Embryonic facial prominence (tissue), 1 donor: ENCODE data around the gene UBTD1.
"Not testable (repeated sequence)": the region's sequence is repeated elsewhere in the genome, so short reads cannot be mapped to it uniquely, and the experiment has no call there.

Experiments used
- DNase-seq: peaks from one replicate; pipeline ENCODE4 v3.0.0-alpha.2; 2016; ENCODE audit errors: extremely low spot score

UBTD1 gene

DNA sequence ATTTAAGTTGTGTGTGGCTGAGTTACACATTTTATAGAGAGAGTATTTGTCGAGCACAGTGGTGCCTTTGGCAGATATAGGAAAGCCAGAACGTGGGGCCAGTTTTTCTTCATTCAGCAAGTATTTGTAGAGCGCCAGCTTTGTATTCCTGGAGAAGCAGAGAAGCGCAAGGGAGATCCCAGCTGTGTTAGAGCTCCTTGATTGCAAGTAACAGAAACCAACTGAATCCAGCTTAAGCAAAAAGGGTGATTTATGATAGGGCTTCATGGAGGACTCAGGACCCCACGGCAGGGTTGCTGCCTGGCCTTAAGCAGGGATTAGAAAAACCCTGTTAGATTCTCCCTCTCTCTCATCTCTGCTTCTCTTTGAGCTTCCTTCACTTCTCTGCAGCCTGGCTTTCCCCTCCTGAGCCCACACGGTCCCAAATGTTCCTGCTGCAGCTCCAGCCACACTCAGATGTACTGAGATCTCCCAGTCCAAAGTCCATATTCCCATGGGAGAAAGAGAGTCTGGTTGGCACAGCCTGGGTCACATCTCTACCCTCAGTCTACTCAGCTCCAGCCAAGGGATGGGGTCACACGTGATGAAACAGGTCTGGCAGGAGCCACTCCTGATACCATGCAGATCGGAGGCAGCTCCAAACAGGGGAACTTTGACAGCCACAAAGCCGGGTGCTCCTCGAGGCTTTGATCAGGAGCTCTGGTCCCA is 16.7 kb downstream of the UBTD1 start:
- DNase-seq = no peak

DNA sequence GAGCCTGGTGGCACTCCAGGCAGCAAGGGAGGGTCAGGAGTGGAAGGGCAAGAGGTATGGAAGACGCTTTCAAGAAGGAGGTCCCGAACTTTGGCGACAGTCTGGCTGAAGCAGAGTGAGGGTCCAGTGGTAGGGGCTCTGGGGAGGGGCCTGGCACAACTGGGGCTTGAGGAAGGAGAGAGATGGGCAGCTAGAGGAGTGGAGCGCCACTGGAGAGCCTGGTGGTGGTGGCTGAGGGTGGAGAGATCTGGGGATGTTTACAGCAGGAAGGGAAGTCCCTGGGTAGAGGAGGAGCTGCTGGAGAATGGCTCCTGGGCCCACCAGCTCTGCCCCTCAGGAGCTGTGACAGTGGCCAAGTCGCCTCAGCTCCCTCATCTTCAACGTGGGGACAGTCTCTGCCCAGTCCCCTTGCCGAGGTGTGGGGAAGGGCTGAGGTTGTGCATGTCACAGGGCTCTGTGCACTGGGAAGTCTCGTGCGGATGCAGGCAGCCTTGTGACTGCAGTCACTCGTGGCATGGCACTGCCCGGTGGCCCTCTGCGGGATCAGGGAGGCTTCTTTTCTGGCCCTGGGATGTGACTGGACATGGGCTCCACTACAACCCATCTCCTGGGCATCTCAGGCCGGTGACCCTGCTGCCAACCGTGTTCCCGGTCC is 18.5 kb downstream of the UBTD1 start:
- DNase-seq = no peak

DNA sequence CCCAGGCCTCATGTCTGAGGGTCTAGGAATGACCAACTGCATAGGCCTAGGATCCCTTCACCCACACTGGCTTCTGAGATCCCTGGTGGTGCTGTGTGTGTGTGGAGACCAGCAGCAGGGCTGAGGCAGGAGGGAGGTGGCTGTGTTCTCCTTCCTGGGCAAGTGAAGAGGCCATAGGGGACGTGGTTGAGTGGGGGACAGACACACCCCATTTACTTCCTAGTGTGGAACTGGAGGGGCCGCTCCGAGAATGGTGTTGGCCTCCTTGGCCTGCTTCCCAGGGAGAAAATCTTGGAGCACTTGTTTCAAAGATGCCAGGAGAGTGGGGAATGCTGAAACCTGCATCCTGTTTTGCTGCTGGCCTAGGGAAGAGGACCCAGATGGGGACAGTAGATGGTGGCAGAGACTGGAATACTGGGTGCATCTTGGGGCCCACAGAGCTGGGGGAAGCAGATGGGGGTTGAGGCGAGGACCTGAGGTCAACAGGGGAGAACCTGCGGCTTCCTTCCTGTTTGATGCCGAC is 19.1 kb downstream of the UBTD1 start:
- DNase-seq = no peak

DNA sequence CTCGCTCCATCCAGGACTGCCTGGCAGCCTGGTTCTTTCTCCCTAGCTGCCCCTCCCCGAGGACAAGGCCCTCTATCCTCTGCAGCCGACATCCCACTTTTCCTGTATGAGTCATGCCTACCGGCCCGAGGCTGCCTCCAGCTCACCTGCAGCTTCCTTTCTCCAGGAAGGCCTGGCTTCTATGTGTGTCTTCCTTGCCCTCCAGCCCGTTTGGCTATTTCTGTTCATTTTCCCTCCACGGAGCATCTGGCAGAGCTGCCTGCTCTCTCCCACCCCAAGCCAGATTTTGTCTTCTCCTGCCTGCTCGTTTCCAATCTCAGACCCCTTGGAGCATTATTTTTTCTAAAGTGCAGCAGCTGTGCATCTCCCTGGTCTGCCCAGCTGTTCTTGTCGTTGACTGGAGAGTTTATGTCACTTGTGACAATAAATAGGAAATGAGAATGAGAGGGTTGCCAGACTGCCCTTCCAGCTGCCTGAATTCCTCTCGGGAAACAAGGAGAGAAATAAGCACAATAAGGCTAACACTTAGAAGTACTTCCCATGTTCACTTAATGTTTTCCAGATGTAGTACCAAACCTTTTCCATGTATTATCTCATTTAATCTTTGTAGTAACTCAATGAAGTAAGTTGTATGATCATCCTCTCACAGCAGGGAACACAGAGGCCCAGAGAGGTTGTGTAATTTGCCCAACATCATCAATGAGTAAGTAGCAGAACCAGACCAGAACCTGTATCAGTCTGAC is 19.7 kb downstream of the UBTD1 start:
- no peak for DNase-seq

DNA sequence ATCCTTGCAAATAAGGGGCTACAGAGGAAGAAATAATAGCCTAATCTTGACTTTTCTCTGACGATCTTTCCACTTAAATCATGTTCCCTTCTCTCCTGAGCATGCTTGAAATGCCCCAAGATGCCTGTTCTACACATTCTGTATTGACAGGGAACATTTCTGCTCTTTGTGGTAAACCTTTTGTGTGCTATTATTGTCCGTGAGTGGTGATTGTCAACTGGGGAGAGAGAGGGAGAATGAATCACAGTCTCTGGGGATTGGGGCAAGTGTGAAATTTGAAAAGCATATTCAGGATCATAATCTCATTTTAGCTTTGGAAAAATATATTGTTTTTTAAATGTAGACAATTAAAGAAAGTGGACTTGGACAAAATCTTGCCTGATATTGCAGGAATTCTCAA is 20.6 kb downstream of the UBTD1 start:
- no peak for DNase-seq

DNA sequence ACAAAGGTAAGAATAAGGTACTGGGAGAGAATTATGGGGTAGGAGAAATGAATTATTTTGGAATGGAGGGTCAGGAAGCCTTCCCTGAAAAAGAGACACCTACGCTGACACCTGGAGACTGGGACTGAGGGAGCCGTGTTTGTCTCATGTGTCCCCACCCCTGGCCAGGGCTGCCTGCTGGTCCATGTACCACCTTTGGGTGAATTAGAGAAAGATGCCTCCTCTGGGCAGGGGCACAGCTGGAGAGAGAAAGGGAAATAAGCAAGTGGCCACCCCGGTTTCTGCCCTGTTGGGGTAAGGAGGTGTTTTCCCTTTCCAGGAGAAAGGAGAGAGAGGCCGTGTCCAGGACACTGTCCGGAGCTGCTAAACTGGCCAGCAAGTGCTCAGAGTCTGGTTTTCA is 21.8 kb downstream of the UBTD1 start:
- no peak for DNase-seq

DNA sequence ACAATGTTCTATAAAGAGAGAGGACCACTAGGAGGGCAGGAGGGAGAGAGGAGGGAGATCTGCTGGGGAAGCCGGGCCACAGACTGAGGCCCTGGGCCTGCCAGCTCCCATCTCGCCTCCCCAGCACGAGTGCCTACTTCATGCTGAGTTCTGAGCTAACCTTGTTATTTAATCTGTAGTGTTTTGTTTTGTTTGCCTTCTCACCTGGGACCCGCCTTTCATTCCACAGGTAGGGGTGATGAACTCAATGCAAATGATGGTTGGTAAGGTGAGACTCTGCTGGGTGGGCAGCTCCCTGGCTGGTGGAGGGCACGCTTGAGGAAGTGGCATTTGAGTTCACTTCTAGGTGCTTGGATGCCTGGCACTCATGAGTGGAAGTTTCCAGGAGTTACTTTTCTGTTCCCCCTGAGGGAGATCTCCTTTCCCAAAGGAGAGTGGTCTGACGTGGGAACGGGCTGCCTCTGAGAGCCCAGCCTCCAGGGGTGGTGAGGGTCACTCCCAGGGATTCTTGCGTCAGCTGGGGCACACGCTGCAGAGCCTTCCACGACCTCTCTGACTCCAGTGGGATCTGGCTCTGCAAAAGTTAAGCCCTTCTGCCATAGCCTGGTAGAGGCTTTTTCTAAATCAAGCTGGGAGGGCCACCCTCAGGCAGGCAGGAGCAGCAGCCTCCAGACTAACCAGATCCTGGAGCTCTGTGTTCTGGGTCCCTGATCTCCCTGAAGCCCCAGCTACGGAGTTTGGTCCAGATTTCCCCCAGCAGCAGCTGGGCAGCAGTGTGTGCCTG is 22.4 kb downstream of the UBTD1 start:
- no peak for DNase-seq

DNA sequence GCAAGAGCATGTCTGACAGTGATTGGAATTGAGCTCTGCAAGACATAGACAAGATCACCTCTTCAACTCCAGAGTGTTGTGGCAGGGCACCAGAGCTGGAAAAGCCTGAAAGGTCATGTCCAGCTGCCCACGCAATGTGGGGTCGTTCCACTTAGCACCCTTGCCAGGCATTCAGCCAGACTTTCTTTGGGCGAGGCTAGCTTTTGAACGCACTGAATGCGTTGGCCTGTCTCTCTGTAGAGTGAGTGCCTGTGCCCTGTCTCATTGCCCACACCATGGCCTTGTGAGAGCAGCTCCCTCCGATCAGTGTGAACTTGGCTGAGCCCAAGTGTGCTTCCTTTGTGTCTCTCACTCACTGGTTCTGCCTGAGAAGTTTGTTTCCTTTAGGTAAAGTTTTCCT is 23.3 kb downstream of the UBTD1 start:
- DNase-seq = no peak

DNA sequence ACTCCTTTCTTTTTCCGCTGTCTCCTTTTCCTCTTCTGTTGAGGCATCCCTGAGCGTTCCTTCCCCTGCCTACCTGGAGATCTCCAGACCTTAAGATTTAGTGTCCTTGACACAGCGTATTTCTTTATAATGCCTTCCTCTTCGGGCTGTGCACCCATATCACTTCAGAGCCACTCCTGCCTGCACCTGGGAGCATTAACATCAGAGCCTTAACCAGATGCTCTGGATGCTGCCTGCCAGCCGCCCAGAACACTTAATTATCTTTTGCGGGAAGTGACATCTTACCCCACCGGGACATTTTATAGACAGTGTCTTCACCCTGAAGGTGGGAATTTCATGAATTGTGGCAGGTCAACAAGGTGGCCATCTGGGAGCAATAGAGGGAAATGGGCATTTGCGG is 24.2 kb downstream of the UBTD1 start:
- DNase-seq = no peak

DNA sequence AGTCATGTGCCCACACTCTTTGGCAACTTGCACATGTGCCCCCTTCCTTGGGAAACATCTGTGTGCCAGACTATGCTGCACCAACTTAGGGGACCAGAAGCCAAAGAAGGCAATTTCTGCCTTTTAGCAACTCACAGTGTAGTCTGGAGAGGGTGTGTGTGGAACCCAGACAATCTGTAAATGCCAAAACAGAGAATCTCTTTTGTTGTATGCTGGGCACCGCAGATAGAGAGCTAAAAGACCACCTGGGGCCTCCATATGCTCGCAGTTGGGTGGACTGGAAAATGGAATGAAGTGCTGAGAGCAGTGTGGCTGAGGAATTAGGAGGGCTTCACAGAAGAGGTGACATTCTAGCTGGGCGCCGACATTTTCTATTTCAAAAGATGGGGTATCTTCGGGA is 26.4 kb downstream of the UBTD1 start:
- no peak for DNase-seq

DNA sequence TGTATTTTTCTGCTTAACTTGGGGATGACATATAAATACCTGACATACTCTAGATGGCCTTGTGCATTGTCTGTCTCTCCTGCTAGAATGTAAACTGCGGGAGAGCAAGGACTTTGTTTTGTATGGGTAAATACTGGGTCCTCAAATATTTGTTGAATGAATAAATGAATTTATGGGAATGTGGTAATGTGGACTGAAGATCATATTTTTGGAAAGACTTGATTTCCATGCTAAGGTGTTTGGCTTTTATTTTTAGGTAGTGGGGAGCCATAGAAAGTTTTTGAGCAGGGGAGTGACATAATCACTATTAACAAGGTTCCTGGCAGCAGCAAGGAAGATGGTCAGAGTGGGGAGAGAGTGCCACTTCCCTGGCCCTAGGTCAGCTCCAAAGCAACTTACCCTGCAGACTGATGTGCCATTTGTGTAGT is 27.0 kb downstream of the UBTD1 start:
- DNase-seq = no peak

DNA sequence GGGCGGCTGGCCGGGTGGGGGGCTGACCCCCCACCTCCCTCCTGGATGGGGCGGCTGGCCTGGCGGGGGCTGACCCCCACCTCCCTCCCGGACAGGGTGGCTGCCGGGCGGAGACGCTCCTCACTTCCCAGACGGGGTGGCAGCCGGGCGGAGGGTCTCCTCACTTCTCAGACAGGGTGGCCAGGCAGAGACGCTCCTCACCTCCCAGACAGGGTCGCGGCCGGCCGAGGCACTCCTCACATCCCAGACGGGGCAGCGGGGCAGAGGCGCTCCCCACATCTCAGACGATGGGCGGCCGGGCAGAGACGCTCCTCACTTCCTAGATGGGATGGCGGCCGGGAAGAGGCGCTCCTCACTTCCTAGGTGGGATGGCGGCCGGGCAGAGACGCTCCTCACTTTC is 30.2 kb downstream of the UBTD1 start:
- DNase-seq = not testable (repeated sequence)

DNA sequence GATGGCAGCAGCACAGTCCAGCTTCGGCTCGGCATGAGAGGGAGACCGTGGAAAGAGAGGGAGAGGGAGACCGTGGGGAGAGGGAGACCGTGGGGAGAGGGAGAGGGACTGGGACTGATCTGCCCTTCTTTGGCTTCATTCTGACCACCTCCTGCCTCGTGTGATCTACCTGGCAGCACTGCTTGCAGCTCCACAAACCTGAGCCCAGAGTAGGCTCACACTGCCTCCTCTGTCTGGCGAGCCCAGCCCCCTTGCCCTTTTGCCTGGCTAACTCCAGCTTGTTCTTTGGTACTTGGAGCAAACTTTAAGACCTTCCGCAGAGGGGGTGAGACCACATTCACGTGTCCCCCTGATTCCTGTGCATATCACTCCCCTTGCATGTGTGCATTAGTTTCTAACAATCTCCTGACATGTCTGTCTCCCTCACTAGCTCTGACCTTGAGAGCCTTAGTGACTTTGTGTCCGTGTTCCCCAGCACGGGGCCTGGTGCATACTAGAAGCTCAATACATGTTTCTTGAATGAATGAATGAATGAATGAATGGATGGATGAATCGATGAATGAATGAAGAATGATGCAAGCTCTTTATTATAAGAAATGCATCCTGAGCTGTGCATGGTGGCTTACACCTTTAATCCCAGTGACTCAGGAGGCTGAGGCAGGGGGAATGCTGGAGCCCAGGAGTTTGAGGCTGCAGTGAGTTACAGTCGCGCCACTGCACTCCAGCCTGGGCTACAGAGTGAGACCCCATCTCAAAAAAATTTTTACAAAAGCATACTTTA is 31.2 kb downstream of the UBTD1 start:
- DNase-seq = no peak

DNA sequence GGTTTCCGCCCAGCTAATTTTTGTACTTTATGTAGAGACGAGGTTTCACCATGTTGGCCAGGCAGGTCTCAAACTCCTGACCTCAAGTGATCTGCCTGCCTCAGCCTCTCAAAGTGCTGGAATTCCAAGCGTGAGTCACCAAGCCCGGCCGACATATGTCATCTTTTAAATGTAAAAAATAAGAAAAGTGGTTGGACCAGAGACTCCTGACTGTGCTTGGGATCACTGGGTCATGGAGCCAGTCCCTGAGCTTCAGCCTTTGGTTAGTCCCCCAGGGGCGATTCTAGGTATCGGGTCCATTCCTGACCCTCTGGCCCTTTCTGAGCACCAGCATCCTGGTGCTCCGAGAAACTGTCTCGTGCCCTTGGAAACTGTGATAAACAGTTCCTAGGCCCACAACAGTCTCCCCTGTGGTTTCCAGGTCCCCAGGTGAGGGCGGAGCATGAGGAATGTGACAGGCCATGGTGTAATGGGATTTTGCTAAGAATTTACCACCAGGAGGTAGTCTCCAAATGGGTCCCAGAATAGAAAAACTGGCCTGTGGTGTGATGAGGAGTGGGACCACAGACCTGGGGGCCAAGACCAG is 32.8 kb downstream of the UBTD1 start:
- DNase-seq = no peak

DNA sequence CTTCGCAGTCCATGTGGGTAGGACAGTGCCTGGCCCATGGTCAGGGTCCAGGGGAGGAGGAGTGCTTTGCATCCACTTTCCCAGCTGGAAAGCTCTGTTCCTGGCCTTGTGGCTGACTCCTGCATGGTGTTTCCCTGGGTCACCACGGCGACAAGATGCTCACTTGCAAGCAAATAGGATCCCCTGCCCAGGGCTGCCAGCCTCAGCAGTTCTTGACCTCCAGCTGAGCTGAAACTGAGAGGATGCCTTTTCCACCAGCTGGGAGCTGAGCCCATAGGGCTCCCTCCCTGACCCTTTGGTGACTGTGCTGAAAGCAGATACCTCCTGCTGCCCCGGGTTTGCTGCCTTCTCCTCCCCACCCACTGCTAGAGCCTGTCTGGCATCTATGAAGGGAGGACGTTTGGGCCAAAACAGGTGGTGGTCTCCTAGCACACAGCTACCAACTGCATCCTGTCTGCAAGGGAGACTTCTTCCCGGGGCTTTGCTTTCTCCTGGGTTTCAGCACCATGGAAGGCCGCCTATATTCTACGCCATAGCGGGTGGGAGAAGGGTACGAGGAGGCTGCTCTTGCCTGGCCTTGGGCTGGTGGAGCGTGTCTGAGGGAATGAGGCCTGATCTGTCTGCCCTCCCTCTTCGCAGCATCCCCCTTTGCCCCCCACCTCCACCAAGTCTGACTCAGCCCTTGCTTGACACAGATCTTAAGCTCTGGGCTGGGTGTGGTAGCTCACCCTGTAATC is 34.4 kb downstream of the UBTD1 start:
- no peak for DNase-seq

DNA sequence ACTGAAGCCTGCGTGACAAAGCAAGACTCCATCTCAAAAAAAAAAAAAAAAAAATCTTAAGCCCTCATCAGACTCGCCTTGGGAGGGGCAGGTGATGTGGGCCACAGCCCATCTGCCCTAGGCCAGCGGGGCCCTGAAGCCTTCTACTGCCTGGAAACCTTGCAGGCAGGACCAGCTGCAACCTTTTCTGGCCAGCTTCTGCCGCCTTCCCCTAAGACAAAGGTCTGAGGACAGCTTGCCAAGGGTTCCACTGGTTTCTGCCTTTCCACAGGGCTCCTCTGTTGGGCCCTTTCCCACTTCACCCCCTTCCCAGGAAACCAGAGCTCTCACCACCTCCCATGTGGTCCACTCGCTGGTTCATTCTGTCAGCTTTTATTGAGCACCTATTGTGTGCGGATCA is 35.2 kb downstream of the UBTD1 start:
- DNase-seq = no peak

DNA sequence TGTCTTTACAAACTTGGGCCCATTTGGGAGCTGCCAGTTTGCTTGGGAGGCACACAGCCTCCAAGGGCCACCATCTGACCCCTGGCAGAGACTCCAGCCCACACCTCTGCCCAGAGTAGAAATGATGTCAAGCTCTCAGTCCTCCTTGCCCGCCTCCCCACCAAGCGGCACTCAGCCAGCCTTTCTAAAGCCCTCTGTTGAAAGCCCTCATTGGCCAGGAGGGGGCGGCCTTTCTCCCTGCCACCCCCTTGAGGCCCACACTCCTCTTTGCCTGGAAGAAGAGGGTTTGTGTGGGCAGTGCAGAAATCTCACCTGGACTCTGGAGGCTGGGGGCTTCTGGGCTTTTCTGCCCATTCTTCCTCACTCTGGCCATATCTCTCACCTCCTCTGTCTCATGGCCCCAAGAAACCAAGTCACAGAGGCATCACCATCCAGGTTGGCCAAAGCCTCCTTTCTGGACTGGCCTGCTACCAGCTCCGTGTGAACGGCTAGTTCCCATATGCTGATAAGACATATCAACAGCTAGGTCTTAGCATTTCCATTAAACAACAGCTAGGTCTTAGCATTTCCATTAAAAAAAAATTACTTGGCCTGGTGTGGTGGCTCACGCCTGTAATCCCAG is 36.1 kb downstream of the UBTD1 start:
- DNase-seq = no peak

DNA sequence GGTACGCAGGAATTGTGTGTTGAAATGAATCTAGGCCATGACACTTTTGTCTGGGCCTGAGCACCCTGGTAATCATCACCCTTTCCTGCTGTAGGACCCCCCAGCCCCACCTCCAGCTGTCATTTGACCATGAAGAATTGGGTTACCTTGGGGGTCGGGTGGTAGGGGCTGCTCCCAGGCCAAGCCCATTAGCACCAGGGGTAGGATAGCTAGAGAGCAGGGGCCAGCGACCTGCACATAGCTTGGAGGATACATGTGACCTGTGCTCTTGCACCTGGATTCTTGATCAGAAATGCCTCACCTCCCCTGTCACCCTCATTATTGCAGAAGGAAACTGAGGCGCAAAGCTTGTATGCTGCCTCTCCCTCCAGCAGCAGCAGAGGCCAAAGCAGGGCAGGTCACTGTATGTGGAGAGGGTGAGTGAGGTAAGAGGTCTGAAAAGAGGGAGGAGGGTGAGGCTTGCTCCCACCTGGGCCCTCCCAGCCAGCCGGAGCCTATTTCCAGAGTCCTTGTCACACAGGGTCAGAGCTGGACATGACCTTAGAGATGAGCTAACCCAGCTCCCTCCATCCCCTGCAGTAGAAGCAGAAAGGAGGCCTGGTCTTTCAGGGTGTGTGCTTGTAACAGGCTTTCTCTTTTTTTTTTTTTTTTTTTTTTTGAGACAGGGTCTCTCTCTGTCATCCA is 38.6 kb downstream of the UBTD1 start:
- no peak for DNase-seq

DNA sequence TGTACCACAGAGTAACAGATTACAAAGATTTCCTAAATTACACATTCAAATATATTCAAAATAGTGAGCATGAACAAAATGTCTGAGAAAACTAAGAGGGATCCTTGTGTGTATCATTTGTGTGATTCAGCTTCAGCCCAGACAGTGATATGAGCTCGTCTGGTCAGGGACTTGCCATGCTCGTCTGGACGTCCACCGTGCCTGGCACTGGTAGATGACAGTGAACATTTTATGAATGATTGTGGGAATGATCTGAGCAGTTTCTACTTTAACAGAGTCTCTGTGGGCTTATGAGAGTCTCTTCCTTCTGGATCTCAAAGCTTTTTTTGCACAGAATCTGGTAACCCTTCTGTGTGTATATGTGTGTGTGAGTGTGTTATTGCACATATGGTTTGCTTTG is 39.7 kb downstream of the UBTD1 start:
- no peak for DNase-seq
